ENCODE measurements around the gene SCN4A. TPM values are rescaled to one million over a fixed set of nuclear protein-coding genes. Genes with fewer than 3 reads are reported as not detected.
"Not testable (repeated sequence)": the region's sequence is repeated elsewhere in the genome, so short reads cannot be mapped to it uniquely, and the experiment has no call there.

The SCN4A gene

GRCh38 chr17:63894821-63895220 is 77.9 kb downstream of the SCN4A start:
- not testable (repeated sequence) for H3K4me1 ChIP-seq (ENCODE audit: control insufficient read depth, insufficient read depth, low read length); H3K4me3 ChIP-seq (ENCODE audit: low read length); H3K36me3 ChIP-seq (ENCODE audit: insufficient read depth, low read length); H3K9me3 ChIP-seq (replicated peaks; ENCODE audit: low read length); H3K9ac ChIP-seq (ENCODE audit: low read depth, low read length); H3K4me2 ChIP-seq (ENCODE audit: low read length)
- H3K27me3 ChIP-seq (ENCODE audit: control insufficient read depth, insufficient read depth, low read length): peaks cover 21% of the 10 kb centered on the region

- not testable (repeated sequence) for H3K4me3 ChIP-seq (ENCODE audit: low read length); H3K4me1 ChIP-seq (ENCODE audit: control insufficient read depth, insufficient read depth, low read length); H3K9ac ChIP-seq (ENCODE audit: low read depth, low read length); H3K4me2 ChIP-seq (ENCODE audit: low read length); H3K36me3 ChIP-seq (ENCODE audit: insufficient read depth, low read length); H3K9me3 ChIP-seq (replicated peaks; ENCODE audit: low read length)
- peaks cover 14% of the 10 kb centered on the region for H3K27me3 ChIP-seq (ENCODE audit: control insufficient read depth, insufficient read depth, low read length)
Measured at GRCh38 chr17:63894021-63894420, 78.7 kb downstream of the SCN4A start.

- H3K9me3 ChIP-seq (replicated peaks; ENCODE audit: low read length); H3K4me3 ChIP-seq (ENCODE audit: low read length); H3K9ac ChIP-seq (ENCODE audit: low read depth, low read length); H3K4me1 ChIP-seq (ENCODE audit: control insufficient read depth, insufficient read depth, low read length); H3K36me3 ChIP-seq (ENCODE audit: insufficient read depth, low read length); H3K4me2 ChIP-seq (ENCODE audit: low read length): not testable (repeated sequence)
- peaks cover 16% of the 10 kb centered on the region for H3K27me3 ChIP-seq (ENCODE audit: control insufficient read depth, insufficient read depth, low read length)
Measured at GRCh38 chr17:63892316-63893037, 80.2 kb downstream of the SCN4A start.

GRCh38 chr17:63889026-63889848 is 83.5 kb downstream of the SCN4A start:
- not testable (repeated sequence) for H3K4me1 ChIP-seq (ENCODE audit: control insufficient read depth, insufficient read depth, low read length); H3K36me3 ChIP-seq (ENCODE audit: insufficient read depth, low read length); H3K4me3 ChIP-seq (ENCODE audit: low read length); H3K4me2 ChIP-seq (ENCODE audit: low read length); H3K9me3 ChIP-seq (replicated peaks; ENCODE audit: low read length); H3K9ac ChIP-seq (ENCODE audit: low read depth, low read length)
- peaks cover 18% of the 10 kb centered on the region for H3K27me3 ChIP-seq (ENCODE audit: control insufficient read depth, insufficient read depth, low read length)

Small RNAs within 50 kb of the gene (small RNA-seq; reads per million reads assigned to genes)
- gene AC127029.1 (not detected), gene GH1 (not detected)
